CD4-positive, alpha-beta T cell treated with Interleukin-15 for 1 hour (primary cell): ENCODE results near the gene GRIN3A.
"Not testable (repeated sequence)": the region's sequence is repeated elsewhere in the genome, so short reads cannot be mapped to it uniquely, and the experiment has no call there.

Experiments used
- DNase-seq: peaks from one replicate; pipeline ENCODE4 v3.0.0-alpha.2; 2020

Gene GRIN3A

DNA sequence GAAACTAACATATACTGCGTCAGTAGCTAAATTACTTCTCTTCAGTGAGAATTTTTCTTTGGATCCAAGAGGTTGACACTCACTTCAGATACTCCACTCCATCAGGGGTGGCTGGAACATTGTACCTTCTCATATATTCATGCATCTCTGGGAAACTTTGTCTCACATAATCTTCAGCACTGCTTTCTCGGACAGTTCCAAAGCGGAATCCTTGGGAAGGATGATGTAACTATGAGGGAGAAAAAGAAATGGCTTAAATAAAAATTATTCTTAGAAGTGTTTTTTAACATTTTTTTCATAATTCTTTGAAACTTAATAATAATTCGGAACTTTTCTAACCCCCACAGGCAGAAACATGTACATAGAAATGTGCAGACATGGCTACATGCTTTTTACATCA is 110.3 kb downstream of the GRIN3A start:
- no peak for DNase-seq

DNA sequence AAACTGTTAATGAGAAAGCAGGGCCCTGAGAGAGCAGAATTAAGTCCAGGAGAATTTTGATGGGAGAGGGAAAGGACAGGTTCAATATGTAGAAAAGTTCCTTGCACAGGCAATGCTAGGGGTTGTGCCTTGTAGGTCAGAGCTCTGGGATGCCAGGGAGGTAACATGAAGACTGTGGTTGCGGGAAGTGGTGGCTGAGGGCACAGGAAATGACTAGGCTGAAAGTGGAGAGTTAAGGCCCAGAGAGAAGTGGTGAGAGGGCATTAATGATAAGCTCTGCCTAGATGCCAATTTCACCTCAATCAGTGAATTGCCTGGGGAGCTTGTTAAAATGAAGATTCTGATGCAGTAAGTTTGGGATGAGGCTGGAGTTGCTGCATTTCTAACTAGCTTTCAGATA is 112.2 kb downstream of the GRIN3A start:
- no peak for DNase-seq

DNA sequence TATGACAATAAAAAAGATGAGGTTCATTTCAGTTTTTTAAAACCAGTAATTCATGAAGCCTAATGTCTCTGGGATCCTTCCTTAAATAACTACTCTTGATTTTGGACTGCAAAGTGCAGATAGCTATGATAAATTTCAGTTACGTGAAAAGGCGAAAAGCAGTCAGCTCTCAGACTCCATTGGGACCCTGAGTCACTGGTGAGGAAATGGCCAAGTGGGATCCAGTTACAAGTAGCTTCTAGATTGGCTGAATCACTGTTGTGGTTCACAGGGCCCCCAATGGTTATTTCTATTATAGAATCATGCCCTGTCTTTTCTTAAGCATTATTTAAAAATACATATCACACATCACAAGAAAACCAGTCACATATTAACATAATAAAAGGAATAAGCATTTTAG is 112.6 kb downstream of the GRIN3A start:
- no peak for DNase-seq

DNA sequence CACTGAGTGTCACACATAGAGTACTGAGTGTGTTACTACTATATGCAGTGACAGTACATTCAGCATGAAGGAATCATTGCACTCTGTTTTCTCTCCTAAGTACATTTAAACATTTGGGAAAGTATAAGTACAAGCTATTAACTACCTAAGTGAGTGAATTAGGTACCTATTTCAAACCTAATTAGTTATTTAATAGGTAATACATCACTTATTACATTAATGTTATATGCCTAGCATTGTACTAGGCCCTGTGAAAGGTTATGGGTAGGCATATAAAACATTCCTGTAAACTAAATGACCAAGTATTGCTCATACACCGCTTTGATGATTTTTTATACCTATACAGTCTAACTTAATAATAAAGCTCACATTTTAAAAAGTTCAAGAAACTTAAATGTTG is 118.0 kb downstream of the GRIN3A start:
- DNase-seq: no peak

DNA sequence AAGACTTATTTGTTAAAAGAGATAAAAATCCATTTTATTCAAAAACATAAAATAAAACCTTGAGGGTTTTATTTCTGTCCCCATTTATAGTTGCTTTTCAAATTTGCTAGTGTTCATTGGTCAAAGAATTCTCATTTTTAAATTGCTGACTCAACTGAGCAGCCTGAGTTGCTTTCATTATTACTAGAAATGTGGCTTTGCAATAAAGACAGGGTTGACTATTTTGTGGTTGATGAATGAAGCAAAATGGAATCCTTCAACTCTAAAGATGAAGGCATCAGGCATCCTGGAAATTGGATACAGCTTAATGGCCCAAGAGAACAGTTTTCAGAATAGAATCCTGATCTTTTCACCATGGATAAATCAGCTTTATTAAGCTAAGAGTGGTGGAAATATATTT is 119.7 kb downstream of the GRIN3A start:
- DNase-seq: no peak

DNA sequence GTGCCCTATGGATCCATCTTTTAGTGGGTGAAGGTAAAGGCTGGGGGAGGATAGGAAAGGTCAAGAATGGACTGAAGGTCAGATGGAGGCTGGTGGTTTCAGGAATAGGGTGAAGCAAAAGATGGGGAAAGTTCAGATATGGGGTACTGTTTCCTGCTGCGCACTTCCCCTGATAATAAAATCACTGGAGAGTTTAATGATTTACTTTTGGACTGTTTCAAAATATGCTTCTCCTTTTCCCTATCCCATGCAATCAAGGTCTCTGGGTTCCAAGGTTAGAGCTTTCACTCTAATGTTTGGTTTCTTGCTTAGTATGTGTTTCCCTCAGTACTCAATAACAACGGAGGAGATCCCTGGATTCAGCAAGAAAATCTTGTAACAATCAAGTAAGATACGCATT is 132.9 kb downstream of the GRIN3A start:
- DNase-seq: no peak

DNA sequence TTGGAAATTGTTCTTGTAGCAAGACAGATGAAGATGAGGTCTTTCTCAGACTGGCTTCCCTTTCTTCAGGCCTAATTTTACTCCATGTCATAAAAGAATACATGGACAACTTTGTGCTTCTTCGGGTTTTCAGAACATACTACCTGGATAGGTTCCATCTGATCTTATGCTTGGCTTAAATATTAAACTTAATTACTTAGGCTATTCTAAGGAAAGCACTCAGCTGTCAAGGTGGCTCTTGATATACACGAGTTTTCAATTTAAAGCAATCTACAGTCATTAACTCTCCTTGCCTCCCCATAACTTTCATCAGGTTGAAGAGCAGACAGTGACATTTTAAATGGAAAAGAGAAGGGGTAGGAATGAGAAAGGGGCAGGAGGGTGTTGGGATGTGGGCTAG is 134.2 kb downstream of the GRIN3A start:
- DNase-seq: no peak

DNA sequence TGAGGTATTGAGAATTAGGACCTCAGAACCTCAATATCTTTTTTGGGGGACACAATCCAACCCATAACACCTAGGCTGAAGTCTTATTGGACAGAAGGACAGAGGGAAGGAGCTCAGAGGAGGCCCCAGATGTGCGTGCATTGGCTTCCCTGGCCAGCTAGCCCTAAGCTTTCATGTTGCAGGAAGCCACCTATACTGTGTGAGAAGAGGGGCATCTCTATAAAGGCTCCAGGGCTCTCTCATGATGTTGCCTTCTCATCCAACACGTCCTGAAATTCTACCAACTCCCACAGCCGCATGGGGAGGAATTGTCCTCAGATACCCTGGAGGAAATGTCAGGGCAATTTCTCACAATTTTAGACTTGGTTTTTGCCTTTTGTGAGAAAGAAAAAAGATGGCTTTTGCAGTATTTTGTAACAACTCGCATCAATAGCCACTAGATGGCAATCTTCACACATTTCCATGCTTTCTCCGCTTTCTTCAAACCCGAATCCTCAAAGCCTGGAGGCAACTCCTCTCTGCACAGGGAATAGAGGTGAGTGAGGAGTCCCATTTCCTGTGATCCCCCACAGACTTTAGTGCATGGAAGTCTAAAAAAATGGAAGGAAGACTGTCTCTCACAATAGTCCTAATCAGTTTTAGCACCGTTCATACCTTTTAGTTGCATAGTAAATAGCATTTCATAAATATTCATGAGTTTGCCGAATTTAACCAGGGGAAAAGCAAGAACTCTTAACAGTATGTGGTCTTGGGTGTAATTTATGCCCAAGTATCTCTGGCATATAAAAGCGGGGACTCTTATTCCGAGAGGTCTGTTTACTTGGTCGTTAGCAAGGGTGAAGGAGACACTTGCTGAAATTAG is 136.3 kb downstream of the GRIN3A start:
- DNase-seq: no peak

DNA sequence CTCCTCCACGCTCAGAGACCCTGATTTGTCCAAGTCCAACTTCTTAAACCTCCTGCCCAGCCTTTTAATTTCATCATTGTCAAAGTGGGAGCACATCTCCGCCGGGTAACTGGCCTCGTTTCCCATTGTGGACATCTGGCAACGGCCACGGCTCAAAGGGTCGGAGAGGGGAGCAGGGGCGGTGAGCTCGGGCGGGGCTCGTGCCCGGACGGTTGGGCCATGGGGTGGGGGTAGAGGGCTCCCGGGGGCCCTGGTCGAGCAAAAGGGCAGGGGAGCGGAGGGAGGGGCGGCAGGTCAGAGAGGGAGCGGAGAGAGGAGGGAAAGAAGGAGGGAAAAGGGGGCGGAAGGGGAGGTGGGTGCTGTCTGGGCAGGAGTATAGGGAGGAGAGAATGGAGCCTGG is 143.7 kb downstream of the GRIN3A start, which contains the start of gene PPP3R2:
PPP3R2 (minus strand) TSS at position 174 of the 400 bp plus-strand sequence; CDS start at position 126, 48 bp downstream.
- DNase-seq: no peak

DNA sequence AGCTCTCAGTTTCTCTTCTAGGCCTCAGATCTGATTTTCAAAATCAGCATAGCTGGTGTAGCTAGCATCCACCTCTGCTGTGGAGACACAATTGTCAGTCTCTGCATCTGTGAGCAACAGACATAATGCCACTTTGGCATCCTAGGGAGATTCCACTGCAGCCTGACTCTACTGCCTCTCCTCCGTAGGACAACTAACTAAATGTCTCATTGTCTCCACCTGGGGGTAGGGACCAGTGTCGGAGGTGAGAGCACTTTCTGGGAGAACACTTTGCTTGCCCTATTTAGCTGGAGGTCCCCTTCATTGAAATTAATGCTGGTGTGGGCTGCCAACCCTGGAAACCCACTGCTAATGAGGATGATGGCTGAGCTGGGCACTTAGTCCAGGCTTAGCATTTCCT is 145.1 kb downstream of the GRIN3A start:
- DNase-seq: no peak

DNA sequence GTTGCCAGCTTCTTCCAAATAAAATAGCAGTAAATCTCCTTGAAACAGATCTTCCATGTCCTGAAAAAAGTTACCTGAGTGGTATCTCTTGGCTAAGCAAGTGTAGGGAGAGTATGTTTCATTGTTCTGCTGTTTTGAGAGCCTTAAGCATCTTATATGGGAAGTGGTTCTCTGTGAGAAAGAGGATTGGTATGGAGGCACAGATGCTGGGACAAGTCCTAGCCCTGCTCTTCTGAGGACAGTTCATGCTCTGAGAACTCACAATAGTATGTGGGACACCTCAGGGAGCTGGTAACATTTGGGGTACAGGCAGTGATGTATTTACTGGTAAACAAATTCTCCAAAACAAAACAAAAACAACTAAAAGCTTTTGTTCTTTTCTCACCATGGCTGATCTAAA is 145.7 kb downstream of the GRIN3A start:
- no peak for DNase-seq

DNA sequence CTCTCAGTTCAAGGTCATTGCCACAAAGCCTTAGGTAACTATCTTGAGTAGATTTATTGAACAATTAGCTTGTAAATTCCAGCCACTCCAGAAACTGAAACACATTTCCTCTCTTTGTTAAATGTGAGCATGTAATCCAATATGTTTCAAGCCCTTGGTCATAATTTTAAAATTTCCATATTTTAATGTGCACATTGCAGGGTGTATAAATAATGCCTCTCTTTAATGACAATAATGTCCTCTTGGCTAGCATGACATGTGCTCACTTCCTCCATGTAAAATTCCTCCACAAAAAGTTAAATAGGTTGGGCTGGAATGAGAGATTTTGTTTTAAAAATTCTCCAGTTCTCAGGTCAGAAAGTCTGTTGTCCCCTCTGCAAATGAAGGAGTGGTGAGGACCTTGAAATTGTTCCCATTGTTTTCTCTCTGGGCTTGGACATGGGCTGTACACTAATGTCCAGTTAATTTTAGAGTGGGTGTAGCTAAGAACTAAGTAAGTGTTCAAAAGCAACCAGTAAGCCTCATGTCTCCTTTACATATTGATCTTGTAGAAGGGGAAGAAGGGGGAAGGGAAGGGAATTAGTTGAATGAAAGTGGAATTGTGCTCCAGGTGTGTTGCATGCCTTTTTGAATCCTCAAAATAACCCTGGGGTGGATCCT is 146.5 kb downstream of the GRIN3A start:
- no peak for DNase-seq

DNA sequence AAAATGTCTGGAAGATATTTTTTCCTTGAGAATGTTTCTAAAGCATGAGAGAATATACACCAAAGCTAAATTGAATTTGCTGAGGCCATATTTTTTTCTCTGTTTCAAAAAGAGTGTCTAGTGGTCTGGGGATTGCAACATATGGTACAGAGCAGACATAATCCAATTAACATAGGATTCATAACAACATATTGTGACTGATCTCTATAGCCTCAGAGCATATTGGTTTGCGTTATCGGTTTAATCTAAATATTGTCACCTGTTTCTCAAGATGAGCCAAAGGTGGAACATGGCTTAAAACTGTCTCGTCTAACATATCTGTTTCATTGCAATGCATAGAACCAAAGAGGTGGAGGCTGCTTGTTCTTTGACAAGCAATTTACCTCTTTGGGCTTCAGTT is 147.5 kb downstream of the GRIN3A start:
- no peak for DNase-seq

DNA sequence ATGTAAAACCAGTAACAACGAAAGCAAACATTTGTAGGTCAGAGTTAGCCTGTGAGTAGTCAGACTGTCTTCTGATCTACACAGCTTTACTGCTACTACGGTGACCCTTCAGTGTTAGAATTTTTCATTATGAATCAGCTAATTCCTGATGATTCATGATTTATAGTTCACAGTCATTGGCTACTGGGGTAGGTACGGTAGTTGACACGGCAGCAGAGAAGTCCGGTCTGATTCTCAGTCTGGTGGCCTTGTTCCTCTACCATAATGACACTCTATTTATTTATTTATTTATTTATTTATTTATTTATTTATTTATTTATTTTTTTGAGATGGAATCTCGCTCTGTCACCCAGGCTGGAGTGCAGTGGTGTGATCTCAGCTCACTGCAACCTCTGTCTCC is 148.4 kb downstream of the GRIN3A start:
- DNase-seq: not testable (repeated sequence)

DNA sequence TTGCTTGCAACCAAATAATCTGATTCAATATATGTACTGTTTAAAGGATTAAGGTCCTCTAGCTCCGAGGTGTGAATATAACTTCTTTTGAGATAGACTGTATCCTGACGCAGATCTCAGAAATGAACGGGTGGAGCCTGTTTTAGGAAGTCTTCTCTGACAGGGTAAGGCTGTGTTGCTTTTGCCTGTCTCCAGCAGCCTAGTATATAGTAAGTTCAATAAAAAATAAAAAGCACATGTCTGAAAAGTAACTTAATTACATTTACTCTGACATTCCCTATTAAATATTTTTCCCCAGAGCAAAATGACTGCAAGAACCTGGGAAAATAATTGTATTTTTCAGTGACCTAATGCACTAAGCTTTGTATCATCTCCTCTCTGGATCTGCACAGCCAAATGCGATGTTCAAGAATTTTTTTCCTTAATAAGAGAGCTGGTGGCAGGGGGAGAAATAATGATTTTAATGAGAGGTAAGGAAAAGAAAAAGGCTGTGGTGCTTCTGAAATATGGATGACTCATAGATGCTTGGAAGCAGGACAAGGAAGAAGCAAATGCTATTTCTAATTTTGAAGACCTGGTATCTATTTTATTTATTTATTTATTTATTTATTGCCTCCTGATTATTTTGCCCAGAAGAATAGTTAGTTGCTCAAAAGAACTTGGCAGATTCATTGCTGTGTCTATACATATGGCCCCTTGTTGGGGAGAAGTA is 151.0 kb downstream of the GRIN3A start:
- DNase-seq: no peak

DNA sequence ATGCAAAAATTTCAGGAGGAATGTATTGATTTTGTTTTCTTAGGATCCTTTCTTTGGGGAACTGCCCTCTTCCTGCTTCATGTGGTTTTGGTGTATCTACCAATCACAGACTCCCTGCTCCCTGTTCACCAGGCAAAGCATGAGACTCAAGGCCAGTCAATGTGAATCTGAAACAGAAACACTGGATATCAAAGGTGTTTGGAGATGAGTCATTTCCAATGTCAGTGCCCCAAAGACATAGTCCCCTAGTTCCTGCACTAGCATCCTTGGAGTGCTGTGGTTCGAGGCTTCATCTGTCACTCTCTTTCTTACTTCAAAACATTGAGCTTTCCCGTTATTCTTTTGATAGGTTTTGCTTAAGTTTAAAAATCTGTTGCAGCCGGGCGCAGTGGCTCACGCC is 151.8 kb downstream of the GRIN3A start:
- DNase-seq: no peak

DNA sequence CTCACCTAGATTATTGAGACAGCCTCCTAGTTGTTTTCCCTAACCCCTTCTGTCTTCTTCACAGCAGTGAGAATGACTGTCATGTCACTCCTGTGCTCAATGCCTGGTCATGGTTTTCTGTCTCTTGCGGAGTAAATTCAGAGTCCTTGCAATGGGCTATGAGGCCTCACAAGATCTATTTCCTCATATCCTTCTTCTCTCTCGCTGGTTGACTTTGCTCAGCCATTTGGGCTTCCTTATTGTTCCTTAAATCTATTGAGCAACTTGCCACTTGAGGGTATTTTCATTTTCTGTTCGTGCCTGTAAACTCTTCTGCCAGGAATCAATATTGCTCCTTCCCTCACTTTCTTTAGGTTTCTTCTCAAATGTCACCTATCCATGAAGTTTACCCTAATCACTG is 152.7 kb downstream of the GRIN3A start:
- DNase-seq: peak; percentile 22

DNA sequence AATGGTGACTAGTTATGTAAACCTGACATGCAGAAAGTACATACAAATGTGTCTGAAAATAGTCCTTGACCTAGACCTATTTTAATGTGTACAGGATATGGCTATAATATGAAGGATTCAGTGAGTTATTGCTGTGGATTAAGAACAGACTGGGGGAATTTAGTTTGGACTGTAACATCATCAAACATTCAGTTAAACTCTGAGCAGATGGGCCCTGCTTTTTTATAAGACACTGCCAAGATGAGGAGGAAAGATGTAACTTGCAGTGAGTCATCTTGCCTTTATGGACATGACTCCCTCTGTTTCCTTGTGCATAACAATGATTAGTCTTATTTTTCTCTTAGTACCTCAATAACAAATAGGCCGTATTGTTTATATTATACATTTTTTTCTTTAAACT is 155.9 kb downstream of the GRIN3A start:
- DNase-seq: no peak

DNA sequence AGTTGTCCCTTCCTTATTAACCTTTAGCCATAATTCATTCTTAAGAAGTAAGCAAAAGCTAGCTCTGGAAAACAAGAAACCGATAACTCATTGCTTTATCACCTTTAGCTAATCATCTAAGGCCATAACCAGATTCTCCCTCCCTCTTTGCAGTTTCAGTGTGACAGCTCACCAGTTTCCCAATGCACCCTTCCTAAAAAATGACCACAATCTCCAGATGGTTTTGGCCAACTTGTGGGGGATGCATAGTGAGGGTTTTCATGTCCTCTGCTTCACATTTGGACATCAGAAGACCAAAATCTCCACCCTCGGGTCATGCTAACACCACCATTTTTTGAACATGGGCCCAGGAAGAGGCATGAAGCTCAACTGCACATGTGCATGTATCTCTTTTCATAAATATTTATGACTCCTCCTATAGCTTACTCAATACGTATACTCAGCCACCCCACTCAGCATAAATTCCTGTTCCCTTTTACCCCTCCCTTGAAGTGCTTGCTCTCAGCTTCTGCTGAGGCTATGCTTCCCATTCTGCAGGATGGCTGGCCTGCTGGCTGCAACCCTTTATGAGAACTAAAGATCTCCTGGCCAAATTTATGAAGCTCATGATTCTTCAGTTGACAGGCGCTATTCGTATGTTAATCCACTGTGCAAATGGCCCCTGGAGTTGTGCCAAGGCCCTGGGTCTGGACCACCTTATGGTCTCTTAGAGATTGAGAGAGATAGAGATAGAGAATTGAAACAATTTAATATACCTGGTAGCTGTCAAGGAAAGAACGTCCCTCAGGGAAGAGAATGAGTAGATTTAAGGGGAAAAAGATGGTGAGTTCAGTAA is 158.5 kb downstream of the GRIN3A start:
- peak; percentile 17 for DNase-seq

DNA sequence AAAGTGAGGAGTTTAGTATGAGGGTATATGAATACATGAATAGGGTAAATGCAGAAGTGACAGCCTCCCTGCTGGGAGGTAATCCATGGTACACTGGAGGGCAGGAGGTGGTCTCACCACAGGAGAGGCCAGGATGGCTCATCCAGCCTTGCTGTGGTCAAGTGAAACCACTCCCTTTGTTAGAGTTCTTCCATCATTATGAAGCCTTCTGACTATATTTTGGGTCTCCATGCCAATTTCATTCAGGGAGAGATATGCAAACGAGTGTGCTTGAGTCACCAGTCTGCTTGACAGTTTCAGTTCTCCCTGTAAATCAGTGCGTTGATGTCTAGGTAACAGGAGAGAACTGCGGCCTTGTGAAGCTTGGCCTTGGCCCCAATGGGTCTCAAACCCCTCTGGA is 160.1 kb downstream of the GRIN3A start:
- peak; percentile 26 for DNase-seq

DNA sequence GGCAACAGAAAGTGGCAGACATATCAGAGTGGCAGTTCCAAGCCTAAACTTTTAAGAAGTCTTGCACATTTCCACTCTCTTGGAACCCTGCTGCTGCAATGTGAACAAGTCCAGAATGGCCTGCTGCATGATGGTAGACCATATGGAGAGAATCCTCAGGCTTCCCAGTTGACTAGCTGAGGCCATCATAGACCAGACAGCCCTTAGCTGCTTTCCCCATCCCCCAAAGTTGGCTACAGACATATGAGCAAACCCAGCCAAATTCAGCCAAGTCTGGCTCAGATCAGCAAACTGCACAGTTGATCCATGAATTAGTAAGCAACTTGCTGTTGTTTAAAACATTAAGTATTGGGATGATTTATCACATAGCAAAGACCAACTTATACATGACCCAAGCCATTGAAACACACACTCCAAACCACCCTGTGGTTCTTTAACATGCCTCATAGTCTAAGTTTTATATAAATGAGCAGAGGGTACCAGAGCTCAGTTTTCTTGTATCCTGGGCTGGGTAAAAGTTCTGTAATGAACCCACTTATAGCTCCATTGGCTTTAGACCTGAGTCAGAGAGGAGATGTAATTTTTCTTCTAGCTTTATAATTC is 163.6 kb downstream of the GRIN3A start:
- DNase-seq: no peak

DNA sequence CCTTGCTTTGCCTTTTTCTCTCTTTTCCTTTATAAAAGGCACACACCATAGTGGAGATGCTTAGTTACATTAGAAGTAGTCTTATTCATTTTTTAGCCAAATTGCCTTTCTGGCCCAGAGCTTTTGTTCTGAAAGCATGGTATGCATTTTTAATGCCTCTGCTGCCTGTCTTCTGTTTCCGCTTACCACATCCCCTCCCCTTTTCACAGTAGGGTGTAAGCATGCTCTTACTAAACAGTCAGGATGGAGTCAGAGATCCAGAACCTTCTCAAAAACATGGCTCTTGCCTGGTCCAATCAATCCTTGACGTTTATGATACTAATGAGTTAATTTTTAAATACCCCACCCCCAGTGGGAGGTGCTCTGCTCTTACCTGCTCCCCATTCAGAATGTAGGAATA is 166.1 kb downstream of the GRIN3A start:
- DNase-seq: no peak
